ENCODE measurements around the gene CSTF3. TPM values are rescaled to one million over a fixed set of nuclear protein-coding genes. Genes with fewer than 3 reads are reported as not detected.

CSTF3 gene
- total RNA-seq, 1 donor from 2014 or later: 45.3 TPM

DNA sequence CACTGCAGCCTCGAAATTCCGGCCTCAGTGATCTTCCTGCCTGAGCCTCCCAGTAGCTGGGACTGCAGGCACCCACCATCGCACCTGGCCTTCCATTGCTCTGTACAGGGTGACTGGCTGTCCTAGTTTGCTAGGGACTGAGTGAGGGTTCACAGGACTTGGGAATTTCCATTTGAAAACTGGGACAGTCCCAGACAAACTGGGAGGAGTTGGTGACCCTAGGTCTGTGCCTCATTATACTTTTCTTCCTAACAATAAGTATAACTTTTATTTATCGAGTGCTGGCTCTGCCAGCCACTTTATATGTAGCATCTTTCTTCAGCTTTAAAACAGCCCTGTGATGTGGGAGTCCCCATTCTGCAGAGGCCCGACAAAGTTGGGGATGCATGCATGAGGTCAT, 96.4 kb downstream of the CSTF3 start:
- H3K36me3 Mint-ChIP-seq (ENCODE audit: unreplicated experiment): no peaks in the 10 kb centered on the region
- TF ChIP-seq, protein P1, sequence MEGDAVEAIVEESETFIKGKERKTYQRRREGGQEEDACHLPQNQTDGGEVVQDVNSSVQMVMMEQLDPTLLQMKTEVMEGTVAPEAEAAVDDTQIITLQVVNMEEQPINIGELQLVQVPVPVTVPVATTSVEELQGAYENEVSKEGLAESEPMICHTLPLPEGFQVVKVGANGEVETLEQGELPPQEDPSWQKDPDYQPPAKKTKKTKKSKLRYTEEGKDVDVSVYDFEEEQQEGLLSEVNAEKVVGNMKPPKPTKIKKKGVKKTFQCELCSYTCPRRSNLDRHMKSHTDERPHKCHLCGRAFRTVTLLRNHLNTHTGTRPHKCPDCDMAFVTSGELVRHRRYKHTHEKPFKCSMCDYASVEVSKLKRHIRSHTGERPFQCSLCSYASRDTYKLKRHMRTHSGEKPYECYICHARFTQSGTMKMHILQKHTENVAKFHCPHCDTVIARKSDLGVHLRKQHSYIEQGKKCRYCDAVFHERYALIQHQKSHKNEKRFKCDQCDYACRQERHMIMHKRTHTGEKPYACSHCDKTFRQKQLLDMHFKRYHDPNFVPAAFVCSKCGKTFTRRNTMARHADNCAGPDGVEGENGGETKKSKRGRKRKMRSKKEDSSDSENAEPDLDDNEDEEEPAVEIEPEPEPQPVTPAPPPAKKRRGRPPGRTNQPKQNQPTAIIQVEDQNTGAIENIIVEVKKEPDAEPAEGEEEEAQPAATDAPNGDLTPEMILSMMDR (IDR thresholded peaks at IDR 0.05; ENCODE audit: partially characterized antibody, unreplicated experiment): no peak
- DNase-seq: no peak
- H3K4me1 Mint-ChIP-seq (ENCODE audit: low read depth, unreplicated experiment): peaks cover 12% of the 10 kb centered on the region
- peaks cover 2% of the 10 kb centered on the region for H3K27me3 Mint-ChIP-seq (ENCODE audit: unreplicated experiment)
- no peak overlapping the region for H3K27ac Mint-ChIP-seq (ENCODE audit: unreplicated experiment)
- no peaks in the 10 kb centered on the region for H3K9me3 Mint-ChIP-seq (ENCODE audit: unreplicated experiment)
- H3K4me3 Mint-ChIP-seq (ENCODE audit: unreplicated experiment): no peak overlapping the region

DNA sequence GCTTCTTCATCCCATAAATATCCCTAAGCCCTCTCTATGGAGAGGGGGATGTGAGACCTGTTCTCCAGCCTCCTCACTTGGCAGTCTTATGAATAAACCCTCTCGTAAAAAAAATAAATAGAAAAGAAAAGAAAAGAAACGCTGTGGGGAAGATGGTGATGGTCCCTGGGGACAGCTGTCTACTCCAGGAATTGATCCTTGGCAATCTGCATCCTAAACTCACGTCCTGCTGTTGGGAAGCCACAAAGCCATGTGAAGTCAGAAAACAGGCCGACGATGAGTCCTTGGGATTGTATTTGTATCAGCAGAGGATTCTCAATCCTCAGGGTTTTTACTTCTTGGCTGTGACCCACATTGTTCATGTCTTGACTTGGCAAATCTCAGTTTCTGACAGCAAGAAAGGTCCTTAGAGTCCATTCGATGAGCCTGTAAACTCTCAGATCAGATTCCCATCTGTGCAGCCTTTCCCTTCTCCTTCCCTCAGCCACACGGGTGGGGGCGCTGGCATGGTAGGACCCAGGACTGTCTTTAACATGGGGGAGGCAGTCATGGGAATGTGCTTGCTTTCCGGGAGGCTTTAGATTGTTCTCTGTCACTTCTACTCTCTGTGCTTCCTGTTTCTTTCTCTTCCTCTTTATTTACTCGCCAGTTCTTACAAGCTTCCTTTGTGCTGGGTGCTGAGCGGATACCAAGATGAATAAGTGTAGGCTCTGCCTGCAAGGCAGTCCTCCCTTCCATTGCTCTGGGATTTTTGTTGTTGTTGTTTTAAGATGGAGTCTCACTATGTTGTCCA, 97.1 kb downstream of the CSTF3 start:
- no peak for DNase-seq
- H3K27me3 Mint-ChIP-seq (ENCODE audit: unreplicated experiment): peaks cover 2% of the 10 kb centered on the region

DNA sequence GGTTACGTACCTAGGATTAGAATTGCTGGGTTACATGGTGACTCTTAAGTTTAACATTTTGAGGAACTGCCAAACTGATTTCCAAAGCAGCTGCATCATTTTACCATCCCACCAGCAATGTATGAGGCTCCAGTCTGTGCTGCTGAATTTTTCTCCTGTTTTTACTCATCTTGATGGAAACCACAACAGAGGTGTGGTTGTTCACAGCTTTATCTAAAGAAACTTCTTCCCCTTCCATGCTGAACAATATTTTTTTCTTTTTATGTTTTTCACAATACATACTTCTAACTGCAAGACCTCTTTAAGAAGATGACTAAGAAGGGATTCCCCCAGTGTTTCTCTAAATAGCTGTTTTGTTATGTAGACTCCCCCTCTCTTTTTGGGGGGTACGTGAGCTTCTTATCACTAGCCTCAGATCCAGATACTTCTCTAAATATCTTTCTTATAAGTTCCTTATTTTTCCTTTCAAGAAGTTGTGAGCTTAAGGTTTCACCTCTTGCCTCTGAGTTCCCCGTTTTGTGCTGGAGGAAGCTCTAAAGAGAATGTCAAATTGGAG, 97.9 kb downstream of the CSTF3 start:
- H3K9me3 Mint-ChIP-seq (ENCODE audit: unreplicated experiment): peaks cover 2% of the 10 kb centered on the region
- TF ChIP-seq, protein P1 (IDR thresholded peaks at IDR 0.05; ENCODE audit: partially characterized antibody, unreplicated experiment): no peak
- no peaks in the 10 kb centered on the region for H3K36me3 Mint-ChIP-seq (ENCODE audit: unreplicated experiment)
- peaks cover 6% of the 10 kb centered on the region for H3K27me3 Mint-ChIP-seq (ENCODE audit: unreplicated experiment)
- no peak overlapping the region for H3K27ac Mint-ChIP-seq (ENCODE audit: unreplicated experiment)
- peaks cover 12% of the 10 kb centered on the region for H3K4me1 Mint-ChIP-seq (ENCODE audit: low read depth, unreplicated experiment)
- no peak for DNase-seq
- H3K4me3 Mint-ChIP-seq (ENCODE audit: unreplicated experiment): no peak overlapping the region

More for the DNA sequence above, 97.1 kb downstream of the CSTF3 start:
- Mint-ChIP-seq H3K36me3 (ENCODE audit: unreplicated experiment) (no peaks in the 10 kb centered on the region), H3K27ac (ENCODE audit: unreplicated experiment) (peak overlapping the region; percentile 40), H3K4me3 (ENCODE audit: unreplicated experiment) (no peak overlapping the region), H3K9me3 (ENCODE audit: unreplicated experiment) (peaks cover 2% of the 10 kb centered on the region), H3K4me1 (ENCODE audit: low read depth, unreplicated experiment) (peaks cover 12% of the 10 kb centered on the region)
- TF ChIP-seq, protein P1 (IDR thresholded peaks at IDR 0.05; ENCODE audit: partially characterized antibody, unreplicated experiment): no peak

DNA sequence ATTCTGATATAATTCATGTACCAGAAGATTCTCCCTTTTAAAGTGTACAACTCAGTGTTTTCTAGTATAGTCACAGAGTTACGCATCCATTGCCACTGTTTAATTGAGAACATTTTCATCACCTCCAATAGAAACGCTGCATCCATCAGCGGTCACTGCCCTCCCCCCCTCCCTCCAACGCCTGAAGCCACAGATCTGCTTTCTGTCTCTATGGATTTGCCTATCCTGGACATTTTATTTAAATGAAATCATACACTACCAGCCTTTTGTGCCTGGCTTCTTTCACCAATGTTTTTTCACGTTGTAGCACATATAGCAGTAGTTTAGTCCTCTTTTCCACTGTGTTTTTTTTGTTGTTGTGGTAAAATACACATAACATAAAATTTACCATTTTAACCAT, 99.1 kb downstream of the CSTF3 start:
- DNase-seq: no peak
- TF ChIP-seq, protein P1 (IDR thresholded peaks at IDR 0.05; ENCODE audit: partially characterized antibody, unreplicated experiment): no peak
- Mint-ChIP-seq H3K9me3 (ENCODE audit: unreplicated experiment) (peaks cover 2% of the 10 kb centered on the region), H3K4me3 (ENCODE audit: unreplicated experiment) (no peak overlapping the region), H3K27ac (ENCODE audit: unreplicated experiment) (no peak overlapping the region), H3K4me1 (ENCODE audit: low read depth, unreplicated experiment) (peaks cover 12% of the 10 kb centered on the region), H3K27me3 (ENCODE audit: unreplicated experiment) (peaks cover 6% of the 10 kb centered on the region), H3K36me3 (ENCODE audit: unreplicated experiment) (no peaks in the 10 kb centered on the region)

DNA sequence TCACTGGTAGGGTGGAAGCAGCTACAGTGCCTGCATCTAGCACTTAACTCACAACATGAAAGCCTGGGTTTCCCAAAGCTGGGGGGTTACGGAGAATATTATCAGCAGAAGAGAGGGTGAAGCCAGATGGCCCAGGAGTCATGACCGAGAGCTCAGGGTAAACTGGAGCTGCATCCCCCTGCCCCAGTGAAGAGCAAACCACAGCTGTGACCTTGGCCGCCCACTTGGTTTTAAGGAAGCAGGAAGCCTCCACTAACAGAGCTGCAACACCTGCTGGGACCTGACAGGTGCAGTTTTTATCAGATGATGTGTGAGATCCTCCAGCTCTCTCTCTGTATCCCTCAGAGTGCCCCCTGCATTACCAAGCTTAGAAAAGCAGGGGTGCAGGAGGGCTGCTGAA, 101.0 kb downstream of the CSTF3 start:
- no peaks in the 10 kb centered on the region for H3K36me3 Mint-ChIP-seq (ENCODE audit: unreplicated experiment)
- peaks cover 4% of the 10 kb centered on the region for H3K27me3 Mint-ChIP-seq (ENCODE audit: unreplicated experiment)
- H3K4me3 Mint-ChIP-seq (ENCODE audit: unreplicated experiment): no peak overlapping the region
- DNase-seq: no peak
- TF ChIP-seq, protein P1 (IDR thresholded peaks at IDR 0.05; ENCODE audit: partially characterized antibody, unreplicated experiment): no peak
- no peak overlapping the region for H3K27ac Mint-ChIP-seq (ENCODE audit: unreplicated experiment)
- H3K4me1 Mint-ChIP-seq (ENCODE audit: low read depth, unreplicated experiment): peaks cover 12% of the 10 kb centered on the region
- peaks cover 2% of the 10 kb centered on the region for H3K9me3 Mint-ChIP-seq (ENCODE audit: unreplicated experiment)

All from glutamatergic neuron (in vitro differentiated cells).